PC-3 (cell line): ENCODE data around the gene EPS8L2. TPM values are rescaled to one million over a fixed set of nuclear protein-coding genes. Genes with fewer than 3 reads are reported as not detected.
"Not testable (repeated sequence)": the region's sequence is repeated elsewhere in the genome, so short reads cannot be mapped to it uniquely, and the experiment has no call there.

Experiments used
- ATAC-seq: fragments of 200-7000 bp; cut with Tn5 transposase; 2 replicates; pipeline ENCODE4 v1.9.1; 2020; ENCODE audit warnings: mild to moderate bottlenecking, moderate library complexity
- BruUV-seq: library from RNA; stranded (reverse); fragments of 400-500 nt; replicated peaks from 2 replicates; lab custom pipeline; 2021; lab: Mats Ljungman, UMichigan
- CTCF ChIA-PET: fragments of 300-600 bp; sonication (Branson Sonifier 250); formaldehyde crosslinking; loops from one replicate; lab custom pipeline; 2022; ENCODE audit warnings: antibody characterized with exemption; lab: Charles Lee
- POLR2A ChIA-PET: fragments of 300-600 bp; sonication (Branson Sonifier 250); formaldehyde crosslinking; loops from one replicate; lab custom pipeline; 2022; ENCODE audit warnings: antibody characterized with exemption; ENCODE audit not compliant: unreplicated experiment; lab: Charles Lee
- DNase-seq: peaks from one replicate; pipeline ENCODE4 v3.0.0-alpha.2; 2015
- H2AFZ ChIP-seq: fragments of 300-600 bp; sonication (generic); 2 replicates; pipeline ENCODE4 v1.6.0; 2016; ENCODE audit warnings: antibody characterized with exemption, low read length
- H3F3A ChIP-seq: fragments of 300-600 bp; sonication (generic); one replicate; pipeline ENCODE4 v1.6.0; 2017; ENCODE audit warnings: antibody characterized with exemption, low read length, control low read depth, mild to moderate bottlenecking; ENCODE audit not compliant: unreplicated experiment
- H3K27ac ChIP-seq: fragments of 300-600 bp; sonication (generic); 2 replicates; pipeline ENCODE4 v1.5.1; 2016; ENCODE audit warnings: mild to moderate bottlenecking, low read length
- H3K27me3 ChIP-seq: fragments of 300-600 bp; sonication (generic); 2 replicates; pipeline ENCODE4 v1.6.1; 2016; ENCODE audit warnings: low read length, mixed read lengths
- H3K36me3 ChIP-seq: fragments of 300-600 bp; sonication (generic); 2 replicates; pipeline ENCODE4 v1.6.1; 2016; ENCODE audit warnings: low read depth, mixed run types, low read length, mixed read lengths
- H3K4me1 ChIP-seq: fragments of 300-600 bp; sonication (generic); 2 replicates; pipeline ENCODE4 v1.5.1; 2016; ENCODE audit warnings: low read length; ENCODE audit not compliant: insufficient read depth
- H3K4me2 ChIP-seq: fragments of 300-600 bp; sonication (generic); 2 replicates; pipeline ENCODE4 v1.6.0; 2016; ENCODE audit warnings: low read length
- H3K4me3 ChIP-seq: fragments of 300-600 bp; sonication (generic); 2 replicates; pipeline ENCODE4 v1.5.1; 2016; ENCODE audit warnings: mild to moderate bottlenecking, low read length, mixed read lengths
- H3K79me2 ChIP-seq: fragments of 300-600 bp; sonication (generic); 2 replicates; pipeline ENCODE4 v1.6.1; 2017; ENCODE audit warnings: low read length, mixed read lengths
- H3K9ac ChIP-seq: fragments of 300-600 bp; sonication (generic); 2 replicates; pipeline ENCODE4 v1.6.0; 2016; ENCODE audit warnings: mild to moderate bottlenecking, low read length
- H3K9me2 ChIP-seq: fragments of 300-600 bp; sonication (generic); replicated peaks from 2 replicates; pipeline ENCODE4 v1.6.1; 2016; ENCODE audit warnings: mixed run types, low read length, mixed read lengths
- H3K9me3 ChIP-seq: fragments of 300-600 bp; sonication (generic); 2 replicates; pipeline ENCODE4 v1.6.1; 2016; ENCODE audit warnings: low read length, mixed read lengths
- H4K20me1 ChIP-seq: fragments of 300-600 bp; sonication (generic); 2 replicates; pipeline ENCODE4 v1.6.1; 2016; ENCODE audit warnings: low read length, mixed read lengths
- CTCF ChIP-seq: fragments of 300-600 bp; sonication (generic); conservative IDR thresholded peaks from 2 replicates; pipeline ENCODE4 v1.5.1; 2017; ENCODE audit warnings: antibody characterized with exemption, low read depth, mild to moderate bottlenecking, low read length
- EZH2 ChIP-seq: fragments of 300-600 bp; sonication (generic); IDR thresholded peaks from one replicate; pipeline ENCODE4 v1.6.1; 2017; ENCODE audit warnings: antibody characterized with exemption, mild to moderate bottlenecking, low read length; ENCODE audit not compliant: unreplicated experiment
- EZH2phosphoT487 ChIP-seq: fragments of 300-600 bp; sonication (generic); IDR thresholded peaks from 2 replicates; pipeline ENCODE4 v1.6.1; 2018; ENCODE audit warnings: mild to moderate bottlenecking, antibody characterized with exemption, low read length, borderline replicate concordance
- intact Hi-C: fragments of 100-400 bp; cut with micrococcal nuclease; formaldehyde crosslinking; loops from 2 replicates; pipeline ENCODE4 v1.9.0; 2023
- total RNA-seq: library from RNA; depleted of rRNA; stranded (reverse); fragments of >200 nt; gene quantifications from 2 replicates; pipeline ENCODE4 v1.2.3, GENCODE V29; 2014

The EPS8L2 gene
- total RNA-seq, 1 experiment from 2014 or later, result 127 TPM

GRCh38 chr11:737366-737765 lies 31.3 kb downstream of the EPS8L2 start:
- CTCF ChIA-PET, result no interaction called here
- POLR2A ChIA-PET, result no interaction called here

GRCh38 chr11:737899-738298 lies 31.9 kb downstream of the EPS8L2 start:
- H3K9ac ChIP-seq, H3K79me2 ChIP-seq, H3K27me3 ChIP-seq, H3K4me2 ChIP-seq, intact Hi-C loops, H3K9me2 ChIP-seq, POLR2A ChIA-PET, H3F3A ChIP-seq, BruUV-seq, H3K27ac ChIP-seq, H2AFZ ChIP-seq, H3K4me1 ChIP-seq, CTCF ChIA-PET, H3K9me3 ChIP-seq, H3K4me3 ChIP-seq, ATAC-seq, DNase-seq, H4K20me1 ChIP-seq, H3K36me3 ChIP-seq: not testable (repeated sequence)

More at GRCh38 chr11:737366-737765, 31.3 kb downstream of the EPS8L2 start:
- H3K4me1 ChIP-seq, result no peaks in the 10 kb centered on the region
- TF ChIP-seq EZH2phosphoT487 (no peak), EZH2 (no peak)
- no peak for DNase-seq
- H3K4me3 ChIP-seq, result no peak overlapping the region
- no peaks in the 10 kb centered on the region for H3K79me2 ChIP-seq
- no peaks in the 10 kb centered on the region for H3K9me2 ChIP-seq
- H3K4me2 ChIP-seq, result no peak overlapping the region
- H3K36me3 ChIP-seq, result no peaks in the 10 kb centered on the region
- H2AFZ ChIP-seq, result no peak overlapping the region
- H3K27ac ChIP-seq, result no peak overlapping the region
- no peak overlapping the region for H3K9ac ChIP-seq
- no TSS peak for BruUV-seq
- no peaks in the 10 kb centered on the region for H3K27me3 ChIP-seq
- no peak for ATAC-seq
- no peaks in the 10 kb centered on the region for H3F3A ChIP-seq
- H4K20me1 ChIP-seq, result no peaks in the 10 kb centered on the region
- intact Hi-C loops, result no loop called here
- H3K9me3 ChIP-seq, result no peaks in the 10 kb centered on the region

GRCh38 chr11:742156-742546 lies 36.1 kb downstream of the EPS8L2 start:
- BruUV-seq, result no TSS peak
- Histone ChIP-seq H3K4me2 (no peak overlapping the region), H2AFZ (no peak overlapping the region), H3K4me1 (no peaks in the 10 kb centered on the region), H4K20me1 (no peaks in the 10 kb centered on the region), H3F3A (no peaks in the 10 kb centered on the region), H3K27ac (no peak overlapping the region), H3K9me2 (no peaks in the 10 kb centered on the region), H3K9ac (no peak overlapping the region), H3K4me3 (no peak overlapping the region), H3K79me2 (no peaks in the 10 kb centered on the region; the same call in 1 of the 2 replicates), H3K27me3 (no peaks in the 10 kb centered on the region), H3K9me3 (no peaks in the 10 kb centered on the region), H3K36me3 (no peaks in the 10 kb centered on the region)
- intact Hi-C loops, result no loop called here
- POLR2A ChIA-PET, result no interaction called here
- DNase-seq, result no peak
- TF ChIP-seq EZH2phosphoT487, result no peak
- no peak for TF ChIP-seq EZH2
- no peak for TF ChIP-seq CTCF
- no peak for ATAC-seq
- CTCF ChIA-PET, result no interaction called here
